NCI-H2107 treated with DMSO at 0.1 percent for 48 hours (cell line): ENCODE data around the gene ALPK3.

Experiments used
- DNase-seq: peaks from one replicate; lab custom pipeline; 2025; ENCODE audit not compliant: unreplicated experiment; lab: John Stamatoyannopoulos, UW

ALPK3 gene

GRCh38 chr15:84823282-84823878 is 6.2 kb downstream of the ALPK3 start:
- DNase-seq: no peak

- DNase-seq: no peak
Observed at GRCh38 chr15:84824260-84825007, 7.3 kb downstream of the ALPK3 start.

- no peak for DNase-seq
Observed at GRCh38 chr15:84826369-84826823, 9.2 kb downstream of the ALPK3 start.

GRCh38 chr15:84827246-84827645 is 10.1 kb downstream of the ALPK3 start:
- DNase-seq: no peak

- no peak for DNase-seq
Observed at GRCh38 chr15:84828086-84828908, 11.1 kb downstream of the ALPK3 start.

GRCh38 chr15:84829428-84829827 is 12.3 kb downstream of the ALPK3 start:
- no peak for DNase-seq

GRCh38 chr15:84830036-84830435 is 12.9 kb downstream of the ALPK3 start:
- no peak for DNase-seq

GRCh38 chr15:84831028-84831427 is 13.9 kb downstream of the ALPK3 start:
- DNase-seq: no peak

- no peak for DNase-seq
Observed at GRCh38 chr15:84831613-84832012, 14.5 kb downstream of the ALPK3 start.

GRCh38 chr15:84832448-84833040 is 15.4 kb downstream of the ALPK3 start:
- no peak for DNase-seq

GRCh38 chr15:84833447-84834228 is 16.5 kb downstream of the ALPK3 start:
- DNase-seq: no peak

- DNase-seq: no peak
Observed at GRCh38 chr15:84834229-84834955, 17.2 kb downstream of the ALPK3 start.

- no peak for DNase-seq
Observed at GRCh38 chr15:84834969-84835368, 17.8 kb downstream of the ALPK3 start.

- DNase-seq: no peak
Observed at GRCh38 chr15:84835661-84836337, 18.6 kb downstream of the ALPK3 start.

- DNase-seq: no peak
Observed at GRCh38 chr15:84836844-84837243, 19.7 kb downstream of the ALPK3 start.

GRCh38 chr15:84839714-84840113 is 22.6 kb downstream of the ALPK3 start:
- no peak for DNase-seq

- DNase-seq: no peak
Observed at GRCh38 chr15:84840255-84840654, 23.1 kb downstream of the ALPK3 start.

GRCh38 chr15:84840741-84841429 is 23.7 kb downstream of the ALPK3 start:
- DNase-seq: peak; percentile 25

GRCh38 chr15:84842781-84843180 is 25.6 kb downstream of the ALPK3 start:
- no peak for DNase-seq
